GM19239 (cell line): ENCODE measurements around the gene RUBCN.
"Not testable (repeated sequence)": the region's sequence is repeated elsewhere in the genome, so short reads cannot be mapped to it uniquely, and the experiment has no call there.

ENCODE experiments used
- DNase-seq: peaks from one replicate; pipeline ENCODE4 v3.0.0; 2011; ENCODE audit warnings: low spot score; ENCODE audit not compliant: insufficient read length
- FAIRE-seq: peaks from 2 replicates; lab custom pipeline; 2011; peaks lifted over from hg19 to GRCh38; lab: Jason Lieb, UNC

Gene RUBCN

DNA sequence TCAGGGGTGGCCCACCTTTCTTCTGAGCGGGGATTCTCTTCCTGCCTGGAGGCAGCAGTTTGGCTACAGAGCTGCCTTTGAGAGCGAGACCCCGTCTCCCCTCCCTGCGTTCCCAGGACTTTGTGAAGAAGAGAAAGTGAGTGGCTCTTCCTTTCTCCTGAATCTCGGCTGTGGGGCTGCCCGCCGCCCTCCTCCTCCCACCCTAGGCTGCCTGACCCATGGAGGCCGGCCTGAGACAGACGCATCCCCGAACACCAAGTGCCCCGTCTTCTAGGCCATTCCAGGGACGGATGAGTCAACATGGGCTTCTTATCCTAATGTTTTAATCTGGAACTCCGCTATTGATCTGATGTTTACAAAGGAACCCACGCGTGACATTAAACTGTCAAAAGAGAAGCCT lies 74.8 kb downstream of the RUBCN start:
- not testable (repeated sequence) for DNase-seq, FAIRE-seq

DNA sequence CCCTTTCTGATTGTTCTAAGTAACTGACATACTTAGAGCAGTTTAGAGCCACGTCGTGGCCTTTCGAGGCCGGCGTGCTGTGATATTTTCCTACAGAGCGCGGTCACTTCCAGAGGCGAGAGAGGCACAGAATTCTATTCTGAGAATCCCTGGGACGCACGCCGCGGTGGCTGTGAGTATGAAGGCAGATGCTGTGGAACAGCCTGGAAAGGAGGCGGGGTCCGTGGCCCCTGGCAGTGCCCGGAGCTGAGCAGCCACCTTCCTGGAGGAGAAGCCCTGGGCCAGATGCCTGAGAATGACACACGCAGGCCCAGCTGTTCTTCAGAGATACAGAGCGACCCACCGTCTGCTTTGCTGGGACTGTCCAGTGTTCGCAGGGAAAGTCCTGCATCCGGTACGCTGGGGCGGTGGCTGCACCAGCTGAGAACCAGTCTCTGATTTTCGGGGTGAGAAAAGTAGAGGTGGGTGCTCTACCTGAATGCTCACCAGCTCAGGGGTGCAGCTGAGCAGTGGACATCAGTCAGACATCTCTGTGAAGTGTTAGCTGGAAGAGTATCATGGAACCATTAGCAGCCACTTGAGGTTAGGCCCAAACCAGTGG lies 75.4 kb downstream of the RUBCN start:
- DNase-seq, FAIRE-seq: not testable (repeated sequence)

DNA sequence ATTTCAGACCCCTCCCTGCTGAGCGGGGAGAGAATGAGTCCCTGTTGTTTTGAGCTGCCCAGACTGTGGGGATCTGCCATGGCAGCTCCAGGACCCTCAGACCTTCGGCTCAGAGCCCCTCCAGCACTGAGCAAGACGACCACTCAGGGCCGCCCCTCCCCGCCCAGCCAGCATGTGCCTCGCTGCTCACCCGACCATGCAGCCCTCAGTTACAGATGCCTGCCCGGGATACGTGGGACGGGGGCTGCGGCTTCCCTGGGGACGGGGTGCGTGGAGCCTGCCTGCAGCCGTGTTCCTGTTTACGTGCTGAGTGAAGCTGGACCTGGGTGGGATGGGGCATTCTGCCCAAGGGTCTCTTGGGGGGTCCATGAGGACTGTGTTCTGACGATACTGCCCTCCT lies 77.0 kb downstream of the RUBCN start:
- not testable (repeated sequence) for DNase-seq, FAIRE-seq

DNA sequence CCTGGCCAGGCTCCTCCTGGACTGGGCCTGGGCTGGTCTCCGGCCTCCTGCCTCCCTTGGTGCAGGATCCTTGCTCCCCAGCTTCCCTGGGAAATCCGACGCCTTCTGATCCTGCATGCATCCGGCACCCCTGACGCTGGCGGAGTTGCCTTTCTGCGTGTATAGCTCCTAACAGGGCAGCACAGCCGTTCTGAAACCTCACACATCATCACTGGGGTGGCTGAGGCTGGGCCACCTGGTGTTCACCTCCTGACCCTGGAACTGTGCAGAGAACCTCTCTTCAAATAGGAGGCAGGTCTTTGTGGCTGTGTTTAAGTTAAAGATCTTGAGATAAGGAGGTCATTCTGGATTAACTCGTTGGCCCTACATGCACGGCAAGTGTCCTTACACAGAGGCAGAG lies 77.6 kb downstream of the RUBCN start:
- peak; percentile 88 for FAIRE-seq
- DNase-seq: not testable (repeated sequence)

DNA sequence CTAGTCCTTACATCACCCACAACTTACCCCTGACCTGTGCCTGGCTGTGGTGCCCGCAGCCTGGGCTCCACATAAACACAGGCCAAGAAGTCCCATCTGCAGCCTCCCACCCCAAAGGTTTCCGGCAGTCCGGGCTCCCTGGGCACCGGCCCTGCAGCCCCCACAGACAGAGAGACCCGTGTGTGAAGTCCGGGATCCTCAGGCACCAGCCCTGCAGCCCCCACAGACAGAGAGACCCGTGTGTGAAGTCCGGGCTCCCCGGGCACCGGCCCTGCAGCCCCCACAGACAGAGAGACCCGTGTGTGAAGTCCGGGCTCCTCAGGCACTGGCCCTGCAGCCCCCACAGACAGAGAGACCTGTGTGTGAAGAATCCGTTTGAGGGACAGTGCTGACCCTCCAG lies 78.0 kb downstream of the RUBCN start:
- FAIRE-seq, DNase-seq: not testable (repeated sequence)

DNA sequence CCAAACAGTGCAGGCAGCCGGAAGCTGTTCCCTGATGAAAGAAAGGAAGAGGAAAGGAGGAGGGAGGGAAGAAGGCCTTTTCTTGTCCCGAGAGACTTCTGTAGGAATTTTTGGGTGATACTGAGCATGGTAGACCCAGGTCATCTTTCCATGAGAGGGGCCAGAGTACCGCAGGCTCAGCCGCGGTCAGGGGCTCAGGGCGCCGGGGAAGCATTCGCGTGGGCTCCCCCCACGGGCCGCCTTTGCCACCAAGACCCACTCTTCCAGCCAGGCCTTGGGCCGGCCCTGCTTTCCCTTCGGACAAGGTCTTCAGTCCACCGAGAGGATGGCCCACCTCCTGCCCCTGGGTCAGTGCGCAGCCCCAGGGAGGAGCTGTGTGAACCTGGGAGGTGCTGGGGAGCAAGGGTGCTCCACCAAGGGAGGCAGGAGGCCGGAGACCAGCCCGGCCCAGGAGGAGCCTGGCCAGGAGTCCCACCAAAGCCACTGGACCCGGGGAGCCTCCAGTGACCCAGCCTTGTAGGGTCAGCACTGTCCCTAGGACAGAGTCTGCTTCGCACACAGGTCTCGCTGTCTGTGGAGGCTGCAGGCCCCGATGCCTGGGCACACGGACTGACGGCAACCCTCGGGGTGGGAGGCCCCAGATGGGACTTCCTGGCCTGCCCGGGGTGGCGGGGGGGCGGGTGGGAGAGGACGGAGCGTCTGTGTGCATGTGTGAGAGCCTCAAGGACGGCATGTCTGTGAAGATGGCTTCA lies 79.0 kb downstream of the RUBCN start:
- FAIRE-seq, DNase-seq: not testable (repeated sequence)

DNA sequence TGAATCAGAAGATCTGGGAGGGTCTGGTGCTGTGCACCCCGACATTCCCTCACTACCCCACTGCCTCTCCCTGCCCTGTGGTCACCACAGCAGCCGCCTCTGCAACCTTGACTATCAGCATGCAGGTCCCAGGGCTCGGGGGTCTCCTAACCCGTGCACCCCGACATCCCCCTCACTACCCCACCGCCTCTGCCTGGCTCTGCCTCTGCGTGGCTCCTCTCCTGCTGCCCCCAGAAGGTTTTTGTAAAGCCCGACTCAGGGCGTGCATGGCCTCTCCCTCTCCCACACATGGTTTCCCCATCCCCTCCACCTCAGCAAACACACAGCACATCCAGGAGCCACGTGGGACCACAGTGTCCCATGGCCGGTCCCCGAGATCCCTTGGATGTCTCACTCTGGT lies 79.7 kb downstream of the RUBCN start:
- not testable (repeated sequence) for FAIRE-seq

DNA sequence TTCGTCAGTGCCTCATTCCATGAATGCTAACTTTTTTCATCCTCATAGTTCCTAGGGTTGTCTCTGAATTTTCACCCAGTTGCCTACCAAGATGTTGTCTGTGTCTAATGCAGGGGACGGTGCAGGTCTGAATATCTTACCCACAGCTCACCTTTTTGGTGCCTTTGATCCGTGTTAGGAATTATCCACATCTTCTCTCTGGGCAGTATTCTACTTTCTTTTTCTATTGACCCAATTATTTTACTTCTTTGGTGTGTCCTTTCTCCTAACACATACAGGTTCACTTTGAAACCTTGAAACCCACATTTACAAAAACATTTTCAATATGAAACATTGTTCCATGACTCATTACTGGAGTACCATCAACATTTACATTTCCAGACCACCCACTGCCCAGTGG lies 80.6 kb downstream of the RUBCN start:
- not testable (repeated sequence) for DNase-seq, FAIRE-seq

More for the DNA sequence above, 79.7 kb downstream of the RUBCN start:
- not testable (repeated sequence) for DNase-seq

DNA sequence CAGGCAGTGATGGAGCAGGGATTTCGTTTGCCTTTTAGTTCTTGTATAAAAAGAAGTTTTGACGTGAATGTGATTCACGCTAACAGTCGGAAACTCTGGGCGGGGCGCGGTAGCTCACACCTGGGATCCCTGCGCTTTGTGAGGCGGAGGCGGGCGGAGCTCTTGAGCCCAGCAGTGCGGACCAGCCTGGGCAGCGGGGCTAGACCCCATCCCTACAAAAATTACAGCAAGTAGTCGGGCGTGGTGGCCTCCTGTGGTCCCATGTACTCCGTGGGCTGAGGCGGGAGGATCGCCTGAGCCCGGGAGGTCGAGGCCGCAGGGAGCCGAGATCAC lies 81.7 kb downstream of the RUBCN start:
- DNase-seq, FAIRE-seq: not testable (repeated sequence)

DNA sequence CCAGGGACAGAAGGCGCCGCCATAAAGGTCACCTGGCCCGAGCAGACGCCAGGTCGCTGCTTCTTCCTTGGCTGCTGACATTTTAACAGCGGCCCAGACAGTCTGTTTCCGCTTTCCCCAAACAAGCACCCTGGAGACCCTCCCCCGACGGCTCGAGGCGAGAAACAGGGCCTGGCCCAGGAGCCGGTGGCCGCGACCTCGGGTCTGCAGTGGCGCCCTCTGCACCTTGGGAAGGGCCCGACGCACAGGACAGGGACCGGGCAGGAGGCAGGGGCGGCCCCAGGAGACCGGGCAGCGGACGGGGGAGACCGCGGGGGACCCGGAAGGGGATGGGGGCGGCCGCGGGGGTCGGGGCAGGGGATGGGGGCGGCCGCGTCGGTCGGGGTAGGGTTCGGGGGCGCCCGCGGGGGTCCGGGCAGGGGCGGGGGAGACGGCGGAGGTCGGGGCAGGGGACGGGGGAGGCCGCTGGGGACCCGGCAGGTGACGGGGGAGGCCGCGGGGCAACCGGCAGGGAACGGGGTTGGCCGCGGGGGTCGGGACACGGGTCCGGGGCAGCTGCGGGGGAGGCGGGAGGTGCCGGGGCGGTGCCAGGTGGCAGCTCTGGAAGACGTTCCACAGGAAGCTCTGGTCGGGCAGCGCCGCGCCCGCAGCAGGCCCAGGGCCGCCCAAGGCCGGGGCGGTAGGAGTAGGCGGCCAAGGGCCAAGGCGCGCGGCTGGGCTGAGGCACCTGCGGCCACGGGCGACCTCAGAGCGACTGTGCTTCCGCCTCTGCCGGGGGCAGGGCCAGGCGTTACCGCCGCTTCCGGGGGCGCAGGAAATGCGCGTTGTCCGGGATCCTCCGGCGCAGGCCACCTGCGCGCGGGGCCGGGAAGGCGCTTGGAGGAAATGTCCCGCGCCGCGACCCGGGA lies 82.4 kb downstream of the RUBCN start:
- DNase-seq, FAIRE-seq: not testable (repeated sequence)

DNA sequence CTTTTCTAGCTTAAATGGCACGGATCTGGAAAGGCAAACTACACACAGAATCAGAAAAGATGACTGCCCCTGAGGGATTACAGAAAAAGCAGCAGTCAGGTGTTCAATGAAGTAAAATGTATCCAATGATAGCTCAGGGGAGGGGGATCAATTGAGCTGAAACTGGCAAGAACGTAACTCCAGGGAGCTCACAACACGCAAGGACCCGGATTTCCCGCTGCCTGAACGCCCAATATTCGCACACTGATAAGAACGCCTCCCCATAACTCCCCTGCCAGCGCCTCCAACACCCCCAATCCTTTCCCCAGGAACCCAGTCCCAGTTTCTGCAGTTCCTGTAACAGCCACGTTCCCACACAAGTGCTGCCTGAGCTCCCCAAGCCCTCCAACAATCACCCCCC lies 83.8 kb downstream of the RUBCN start:
- FAIRE-seq, DNase-seq: not testable (repeated sequence)

DNA sequence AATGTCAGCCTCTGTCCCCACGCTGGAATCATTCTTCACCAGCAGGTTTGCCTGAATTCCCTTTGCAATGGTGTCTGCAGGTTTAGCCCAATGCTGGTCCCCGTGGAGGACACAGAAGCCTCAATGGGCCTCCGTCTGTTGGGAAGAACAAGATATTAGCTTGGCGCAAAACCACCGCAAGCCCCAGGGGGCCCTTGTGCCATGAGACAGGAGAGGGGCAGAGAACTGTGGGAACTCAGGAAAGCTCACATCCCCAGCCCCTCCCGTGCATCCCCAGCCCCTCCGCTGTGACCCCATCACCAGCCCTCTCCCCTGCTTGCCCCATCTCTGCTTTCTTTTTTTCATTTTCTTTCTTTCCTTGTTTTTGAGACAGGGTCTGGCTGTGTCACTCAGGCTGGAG lies 89.1 kb downstream of the RUBCN start:
- not testable (repeated sequence) for DNase-seq, FAIRE-seq

DNA sequence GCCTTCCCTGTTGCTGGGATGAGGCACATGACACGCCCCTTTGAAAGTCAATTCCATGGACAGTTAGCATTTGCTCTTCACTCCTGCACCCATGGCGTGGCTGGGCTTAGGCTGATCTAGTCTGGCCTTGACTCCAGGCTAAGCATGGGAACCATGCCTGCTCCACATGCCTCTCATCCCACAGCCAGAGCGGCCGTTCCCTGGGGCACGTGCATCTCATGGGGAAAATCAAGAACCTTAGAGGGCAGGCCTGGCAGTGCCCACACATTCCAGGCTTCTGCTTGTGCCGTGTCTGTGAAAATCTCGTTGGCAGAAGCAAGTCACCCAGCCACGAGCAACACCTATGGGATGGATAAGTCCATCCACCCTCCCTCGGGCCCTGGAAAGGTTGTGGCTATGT lies 89.5 kb downstream of the RUBCN start:
- DNase-seq, FAIRE-seq: not testable (repeated sequence)

DNA sequence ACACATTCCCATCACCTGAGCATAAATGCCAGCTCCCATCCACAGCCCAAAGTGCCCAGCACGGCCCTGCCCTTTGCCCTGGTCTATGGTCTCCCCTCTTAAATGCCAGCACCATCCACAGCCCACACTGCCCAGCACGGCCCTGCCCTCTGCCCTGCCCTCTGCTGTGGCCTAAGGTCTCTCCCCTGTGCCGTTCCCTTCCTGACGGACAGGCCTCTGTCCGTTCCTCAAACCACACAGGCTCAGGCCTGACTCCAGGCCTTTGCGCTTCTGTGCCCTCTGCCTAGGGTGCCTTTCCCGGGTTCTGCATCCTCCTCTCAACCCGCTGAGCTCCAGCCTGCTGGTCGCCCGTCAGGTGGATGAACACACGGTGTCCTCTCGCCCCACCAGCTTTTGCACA lies 90.4 kb downstream of the RUBCN start:
- DNase-seq, FAIRE-seq: not testable (repeated sequence)

DNA sequence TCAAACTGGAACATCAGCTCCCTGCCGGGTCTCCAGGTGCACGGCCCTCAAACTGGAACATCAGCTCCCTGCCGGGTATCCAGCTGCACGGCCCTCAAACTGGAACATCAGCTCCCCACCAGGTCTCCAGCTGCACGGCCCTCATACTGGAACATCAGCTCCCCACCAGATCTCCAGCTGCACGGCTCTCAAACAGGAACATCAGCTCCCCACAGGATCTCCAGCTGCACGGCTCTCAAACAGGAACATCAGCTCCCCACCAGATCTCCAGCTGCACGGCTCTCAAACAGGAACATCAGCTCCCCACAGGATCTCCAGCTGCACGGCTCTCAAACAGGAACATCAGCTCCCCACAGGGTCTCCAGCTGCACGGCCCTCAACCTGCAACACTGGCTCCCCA lies 99.1 kb downstream of the RUBCN start:
- not testable (repeated sequence) for DNase-seq, FAIRE-seq

DNA sequence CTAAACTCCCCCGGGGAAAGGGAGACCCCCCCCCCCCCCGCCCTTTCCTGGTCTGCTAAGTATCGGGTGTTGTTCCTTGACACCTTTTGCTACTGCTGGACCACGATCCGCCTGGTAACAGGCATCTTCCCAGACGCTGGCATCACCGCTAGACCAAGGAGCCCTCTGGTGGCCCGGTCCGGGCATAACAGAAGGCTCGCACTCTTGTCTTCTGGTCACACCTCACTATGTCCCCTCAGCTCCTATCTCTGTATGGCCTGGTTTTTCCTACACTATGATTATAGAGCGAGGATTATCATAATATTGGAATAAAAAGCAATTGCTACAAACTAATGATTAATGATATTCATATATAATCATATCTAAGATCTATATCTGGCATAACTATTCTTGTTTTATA lies 104.7 kb downstream of the RUBCN start:
- DNase-seq, FAIRE-seq: not testable (repeated sequence)

DNA sequence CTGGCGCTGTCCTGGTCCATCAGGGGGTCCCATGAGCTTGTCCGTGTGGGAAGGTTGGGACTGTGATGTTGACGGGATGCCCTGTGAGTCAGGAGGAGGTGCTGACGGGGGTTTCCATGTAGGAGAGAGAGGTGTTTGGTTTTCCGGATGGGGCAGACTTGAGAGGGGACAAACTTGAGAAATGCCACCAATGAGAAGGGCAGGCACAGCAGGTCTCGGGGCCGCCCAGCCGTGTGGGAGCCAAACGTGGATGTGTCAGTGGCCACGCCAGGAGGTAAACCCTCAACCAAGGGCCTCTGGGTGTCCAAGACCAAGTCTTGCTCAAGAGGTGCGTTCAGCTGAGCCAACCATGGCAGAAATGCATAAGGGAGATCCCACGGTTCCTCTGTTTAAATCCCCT lies 105.9 kb downstream of the RUBCN start:
- not testable (repeated sequence) for DNase-seq, FAIRE-seq

DNA sequence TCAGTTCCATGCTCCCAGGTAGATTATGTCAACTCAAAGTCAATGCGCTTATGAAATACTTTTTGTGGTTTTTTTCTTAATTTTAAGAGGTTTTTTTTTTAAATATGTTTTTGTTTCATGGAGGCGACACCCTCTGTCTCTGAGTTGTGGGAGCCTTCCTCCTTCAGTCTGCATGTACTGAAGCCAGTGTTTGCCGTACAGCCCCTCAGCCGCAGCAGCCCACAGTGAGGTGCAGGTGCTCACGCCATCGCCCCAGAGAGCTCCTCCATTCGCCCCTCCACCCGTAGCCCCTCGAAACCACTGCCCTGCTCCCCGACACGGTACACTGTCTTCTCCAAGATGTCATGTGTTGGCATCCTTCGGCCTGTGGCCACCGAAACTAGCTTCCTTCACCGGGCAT lies 107.4 kb downstream of the RUBCN start:
- not testable (repeated sequence) for DNase-seq, FAIRE-seq

DNA sequence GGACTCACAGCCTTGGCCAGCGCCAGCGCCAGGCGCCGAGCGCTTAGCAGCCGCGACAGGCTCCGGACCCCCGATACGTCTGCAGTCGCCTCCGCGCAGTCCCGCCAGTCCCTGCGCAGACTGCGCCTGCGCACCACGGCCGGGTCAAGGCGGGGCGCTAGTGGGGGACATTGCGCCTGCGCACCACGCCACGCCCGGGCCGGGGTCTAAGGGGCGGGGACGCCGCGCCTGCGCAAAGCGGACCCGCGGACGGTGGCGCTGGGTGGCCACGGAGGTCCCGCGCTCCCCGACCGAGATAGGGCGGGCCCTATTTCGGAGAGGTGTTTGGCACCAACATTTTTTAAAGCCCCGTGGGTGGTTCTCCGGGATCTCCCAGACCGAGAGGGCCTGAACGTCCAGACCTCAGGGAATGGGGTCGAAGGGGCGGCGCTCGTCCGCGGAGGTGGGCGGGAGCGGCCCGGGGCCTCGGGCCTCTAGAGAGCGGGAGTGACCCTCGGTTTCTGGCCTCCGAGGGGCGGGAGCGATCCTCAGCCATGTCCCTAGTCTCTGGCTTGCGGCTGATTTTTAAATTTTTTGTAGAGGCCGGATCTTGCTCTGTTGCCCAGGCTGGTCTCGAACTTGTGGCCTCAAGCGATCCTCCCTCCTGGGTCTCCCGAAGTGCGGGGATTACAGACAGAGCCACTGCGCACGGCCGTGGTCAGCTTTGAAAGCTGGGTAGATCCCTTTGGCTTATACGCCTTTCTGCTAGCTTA lies 108.8 kb downstream of the RUBCN start:
- peak; percentile 62 for DNase-seq
- not testable (repeated sequence) for FAIRE-seq
